Activated CD4-positive, alpha-beta memory T cell treated with anti-CD3 and anti-CD28 coated beads for 36 hours (primary cell): Measurements from ENCODE around the gene MTHFD2L. TPM values are rescaled to one million over a fixed set of nuclear protein-coding genes. Genes with fewer than 3 reads are reported as not detected.

Experiments used
- CTCF ChIA-PET: fragments of 350-600 bp; sonication (Branson Sonifier 250); formaldehyde crosslinking; loops from one replicate; lab custom pipeline; 2021; ENCODE audit warnings: antibody characterized with exemption, inconsistent platforms; lab: Charles Lee
- POLR2A ChIA-PET: fragments of 350-600 bp; sonication (Branson Sonifier 250); formaldehyde crosslinking; loops from one replicate; lab custom pipeline; 2021; ENCODE audit warnings: antibody characterized with exemption; lab: Charles Lee
- DNase-seq: peaks from one replicate; pipeline ENCODE4 v3.0.0-alpha.2; 2020
- H3K27ac Mint-ChIP-seq: one replicate; pipeline ENCODE4 v1.8.0; 2021; ENCODE audit warnings: mixed read lengths
- H3K27me3 Mint-ChIP-seq: one replicate; pipeline ENCODE4 v1.8.0; 2021; ENCODE audit warnings: mixed read lengths
- H3K36me3 Mint-ChIP-seq: one replicate; pipeline ENCODE4 v1.8.0; 2021; ENCODE audit warnings: mixed read lengths
- H3K4me1 Mint-ChIP-seq: one replicate; pipeline ENCODE4 v1.8.0; 2021; ENCODE audit warnings: low read depth, mixed read lengths
- H3K4me3 Mint-ChIP-seq: one replicate; pipeline ENCODE4 v1.8.0; 2021; ENCODE audit warnings: mild to moderate bottlenecking, mixed read lengths
- H3K9me3 Mint-ChIP-seq: one replicate; pipeline ENCODE4 v1.8.0; 2021; ENCODE audit warnings: mixed read lengths
- intact Hi-C: fragments of 100-400 bp; cut with micrococcal nuclease; formaldehyde crosslinking; loops from one replicate; pipeline ENCODE4 v1.15.1; 2023
- total RNA-seq, 2 experiments: library from RNA; stranded (reverse); gene quantifications; one replicate each; pipeline ENCODE4 v1.2.3, GENCODE V29; 2021

MTHFD2L gene
- total RNA-seq, 2 experiments from 2014 or later: 5.4 to 6.5 TPM

- intact Hi-C loops: no loop called here
- no peak overlapping the region for H3K4me3 Mint-ChIP-seq
Measured at GRCh38 chr4:74266081-74266480, 108.2 kb downstream of the MTHFD2L start.

GRCh38 chr4:74267998-74268606 is 110.2 kb downstream of the MTHFD2L start:
- intact Hi-C loops: no loop called here
- Mint-ChIP-seq H3K9me3 (no peaks in the 10 kb centered on the region), H3K4me3 (no peak overlapping the region), H3K36me3 (no peaks in the 10 kb centered on the region), H3K27me3 (no peaks in the 10 kb centered on the region), H3K27ac (no peak overlapping the region), H3K4me1 (peaks cover 5% of the 10 kb centered on the region)
- DNase-seq: no peak
- ChIA-PET CTCF (no interaction called here), POLR2A (no interaction called here)

More at GRCh38 chr4:74266081-74266480, 108.2 kb downstream of the MTHFD2L start:
- DNase-seq: no peak
- Mint-ChIP-seq H3K36me3 (no peaks in the 10 kb centered on the region), H3K9me3 (no peaks in the 10 kb centered on the region), H3K27me3 (no peaks in the 10 kb centered on the region), H3K27ac (no peak overlapping the region), H3K4me1 (peaks cover 5% of the 10 kb centered on the region)
- ChIA-PET POLR2A (no interaction called here), CTCF (interaction anchor here (0.5 kb wide), 1 partner anchor 49 kb away, joined by 3 read pairs; no protein-coding TSS in a partner anchor)

GRCh38 chr4:74268643-74269042 is 110.7 kb downstream of the MTHFD2L start:
- peaks cover 5% of the 10 kb centered on the region for H3K4me1 Mint-ChIP-seq
- ChIA-PET POLR2A (no interaction called here), CTCF (interaction anchor here (1.8 kb wide), 1 partner anchor 40 kb away, joined by 5 read pairs; no protein-coding TSS in a partner anchor)
- intact Hi-C loops: no loop called here
- no peaks in the 10 kb centered on the region for H3K9me3 Mint-ChIP-seq
- no peak for DNase-seq
- H3K36me3 Mint-ChIP-seq: no peaks in the 10 kb centered on the region
- H3K4me3 Mint-ChIP-seq: no peak overlapping the region
- no peak overlapping the region for H3K27ac Mint-ChIP-seq
- H3K27me3 Mint-ChIP-seq: no peaks in the 10 kb centered on the region

GRCh38 chr4:74278490-74278889 is 120.6 kb downstream of the MTHFD2L start:
- no peaks in the 10 kb centered on the region for H3K27me3 Mint-ChIP-seq
- POLR2A ChIA-PET: no interaction called here
- CTCF ChIA-PET: no interaction called here
- H3K4me1 Mint-ChIP-seq: no peaks in the 10 kb centered on the region
- H3K36me3 Mint-ChIP-seq: peaks cover 5% of the 10 kb centered on the region
- intact Hi-C loops: no loop called here
- H3K27ac Mint-ChIP-seq: no peak overlapping the region
- H3K4me3 Mint-ChIP-seq: no peak overlapping the region
- no peak for DNase-seq
- H3K9me3 Mint-ChIP-seq: no peaks in the 10 kb centered on the region

- Mint-ChIP-seq H3K27ac (no peak overlapping the region), H3K27me3 (no peaks in the 10 kb centered on the region), H3K9me3 (no peaks in the 10 kb centered on the region), H3K36me3 (peaks cover 5% of the 10 kb centered on the region), H3K4me1 (no peaks in the 10 kb centered on the region), H3K4me3 (no peak overlapping the region)
- ChIA-PET POLR2A (no interaction called here), CTCF (interaction anchor here (0.6 kb wide), 1 partner anchor 939 kb away, joined by 3 read pairs; no protein-coding TSS in a partner anchor)
- intact Hi-C loops: no loop called here
- DNase-seq: no peak
Measured at GRCh38 chr4:74279716-74280115, 121.8 kb downstream of the MTHFD2L start.

- ChIA-PET CTCF (no interaction called here), POLR2A (no interaction called here)
- no peak for DNase-seq
- Mint-ChIP-seq H3K36me3 (peaks cover 5% of the 10 kb centered on the region), H3K27me3 (no peaks in the 10 kb centered on the region), H3K4me1 (no peaks in the 10 kb centered on the region), H3K27ac (no peak overlapping the region), H3K9me3 (no peaks in the 10 kb centered on the region), H3K4me3 (no peak overlapping the region)
- intact Hi-C loops: no loop called here
Measured at GRCh38 chr4:74282926-74283325, 125.0 kb downstream of the MTHFD2L start.

GRCh38 chr4:74283614-74284013 is 125.7 kb downstream of the MTHFD2L start:
- ChIA-PET CTCF (no interaction called here), POLR2A (no interaction called here)
- H3K9me3 Mint-ChIP-seq: no peaks in the 10 kb centered on the region
- no peak overlapping the region for H3K27ac Mint-ChIP-seq
- H3K4me1 Mint-ChIP-seq: no peaks in the 10 kb centered on the region
- intact Hi-C loops: no loop called here
- peaks cover 5% of the 10 kb centered on the region for H3K36me3 Mint-ChIP-seq
- H3K27me3 Mint-ChIP-seq: no peaks in the 10 kb centered on the region
- H3K4me3 Mint-ChIP-seq: no peak overlapping the region
- no peak for DNase-seq

- CTCF ChIA-PET: no interaction called here
- POLR2A ChIA-PET: no interaction called here
- Mint-ChIP-seq H3K27me3 (no peaks in the 10 kb centered on the region), H3K27ac (no peak overlapping the region), H3K36me3 (peaks cover 5% of the 10 kb centered on the region), H3K9me3 (no peaks in the 10 kb centered on the region), H3K4me3 (no peak overlapping the region), H3K4me1 (no peaks in the 10 kb centered on the region)
- intact Hi-C loops: no loop called here
- DNase-seq: no peak
Measured at GRCh38 chr4:74284053-74284452, 126.1 kb downstream of the MTHFD2L start.

- Mint-ChIP-seq H3K4me1 (no peaks in the 10 kb centered on the region), H3K27me3 (no peaks in the 10 kb centered on the region), H3K4me3 (no peak overlapping the region), H3K9me3 (no peaks in the 10 kb centered on the region), H3K27ac (no peak overlapping the region), H3K36me3 (no peaks in the 10 kb centered on the region)
- ChIA-PET CTCF (no interaction called here), POLR2A (no interaction called here)
- intact Hi-C loops: no loop called here
- no peak for DNase-seq
Measured at GRCh38 chr4:74287164-74287563, 129.2 kb downstream of the MTHFD2L start.

GRCh38 chr4:74287791-74288190 is 129.9 kb downstream of the MTHFD2L start:
- CTCF ChIA-PET: no interaction called here
- H3K36me3 Mint-ChIP-seq: no peaks in the 10 kb centered on the region
- no peak for DNase-seq

GRCh38 chr4:74291471-74291870 is 133.6 kb downstream of the MTHFD2L start:
- no peak for DNase-seq
- Mint-ChIP-seq H3K27me3 (no peaks in the 10 kb centered on the region), H3K36me3 (no peaks in the 10 kb centered on the region), H3K9me3 (no peaks in the 10 kb centered on the region), H3K27ac (no peak overlapping the region), H3K4me1 (no peaks in the 10 kb centered on the region), H3K4me3 (no peak overlapping the region)
- CTCF ChIA-PET: no interaction called here
- POLR2A ChIA-PET: no interaction called here
- intact Hi-C loops: no loop called here

More at GRCh38 chr4:74287791-74288190, 129.9 kb downstream of the MTHFD2L start:
- intact Hi-C loops: no loop called here
- no peaks in the 10 kb centered on the region for H3K4me1 Mint-ChIP-seq
- H3K27ac Mint-ChIP-seq: no peak overlapping the region
- POLR2A ChIA-PET: no interaction called here
- H3K4me3 Mint-ChIP-seq: no peak overlapping the region
- H3K9me3 Mint-ChIP-seq: no peaks in the 10 kb centered on the region
- H3K27me3 Mint-ChIP-seq: no peaks in the 10 kb centered on the region

GRCh38 chr4:74292111-74292870 is 134.4 kb downstream of the MTHFD2L start:
- Mint-ChIP-seq H3K9me3 (no peaks in the 10 kb centered on the region), H3K4me1 (no peaks in the 10 kb centered on the region), H3K27me3 (no peaks in the 10 kb centered on the region), H3K27ac (no peak overlapping the region), H3K36me3 (no peaks in the 10 kb centered on the region), H3K4me3 (no peak overlapping the region)
- intact Hi-C loops: no loop called here
- ChIA-PET CTCF (no interaction called here), POLR2A (no interaction called here)
- no peak for DNase-seq

GRCh38 chr4:74293558-74293957 is 135.6 kb downstream of the MTHFD2L start:
- CTCF ChIA-PET: no interaction called here

More at GRCh38 chr4:74293558-74293957, 135.6 kb downstream of the MTHFD2L start:
- no peaks in the 10 kb centered on the region for H3K4me1 Mint-ChIP-seq
- no peak for DNase-seq
- intact Hi-C loops: no loop called here
- H3K9me3 Mint-ChIP-seq: no peaks in the 10 kb centered on the region
- POLR2A ChIA-PET: no interaction called here
- H3K27ac Mint-ChIP-seq: no peak overlapping the region
- H3K27me3 Mint-ChIP-seq: no peaks in the 10 kb centered on the region
- no peaks in the 10 kb centered on the region for H3K36me3 Mint-ChIP-seq
- H3K4me3 Mint-ChIP-seq: no peak overlapping the region
